GM04504 (cell line): Measurements from ENCODE around the gene COBLL1.

ENCODE experiments used
- DNase-seq: peaks from one replicate; pipeline ENCODE4 v3.0.0-alpha.2; 2012; ENCODE audit warnings: low read depth

COBLL1 gene

GRCh38 chr2:164852086-164852485 lies 10.5 kb upstream of the COBLL1 start:
- no peak for DNase-seq

GRCh38 chr2:164850235-164850634 lies 8.6 kb upstream of the COBLL1 start:
- DNase-seq: no peak

- no peak for DNase-seq
Measured at GRCh38 chr2:164849506-164849905, 7.9 kb upstream of the COBLL1 start.

- DNase-seq: peak; percentile 36
Measured at GRCh38 chr2:164847981-164848741, 6.5 kb upstream of the COBLL1 start.

- no peak for DNase-seq
Measured at GRCh38 chr2:164847291-164847690, 5.7 kb upstream of the COBLL1 start.

GRCh38 chr2:164846276-164846675 lies 4.7 kb upstream of the COBLL1 start:
- DNase-seq: no peak

GRCh38 chr2:164843346-164843911 lies 1.8 kb upstream of the COBLL1 start:
- DNase-seq: peak; percentile 16

GRCh38 chr2:164842624-164842966 lies 972 bp upstream of the COBLL1 start:
- DNase-seq: no peak

- peak; percentile 37 for DNase-seq
Measured at GRCh38 chr2:164840930-164841718, 499 bp downstream of the COBLL1 start.

- no peak for DNase-seq
Measured at GRCh38 chr2:164840458-164840929, 1.1 kb downstream of the COBLL1 start.

- peak; percentile 10 for DNase-seq
Measured at GRCh38 chr2:164839914-164840457, 1.6 kb downstream of the COBLL1 start.

- DNase-seq: no peak
Measured at GRCh38 chr2:164837807-164838206, 3.8 kb downstream of the COBLL1 start.

- DNase-seq: no peak
Measured at GRCh38 chr2:164836907-164837306, 4.7 kb downstream of the COBLL1 start.

GRCh38 chr2:164835302-164835701 lies 6.3 kb downstream of the COBLL1 start:
- DNase-seq: no peak

GRCh38 chr2:164831887-164832286 lies 9.7 kb downstream of the COBLL1 start:
- no peak for DNase-seq

- no peak for DNase-seq
Measured at GRCh38 chr2:164831180-164831579, 10.4 kb downstream of the COBLL1 start.

- peak; percentile 17 for DNase-seq
Measured at GRCh38 chr2:164826293-164827243, 15.1 kb downstream of the COBLL1 start.

GRCh38 chr2:164824872-164825271 lies 16.8 kb downstream of the COBLL1 start:
- DNase-seq: peak; percentile 11

- no peak for DNase-seq
Measured at GRCh38 chr2:164823126-164823525, 18.5 kb downstream of the COBLL1 start.

- no peak for DNase-seq
Measured at GRCh38 chr2:164821338-164821737, 20.3 kb downstream of the COBLL1 start.
